Right ventricle myocardium inferior (tissue), 1 donor: ENCODE data around the gene AHDC1. TPM values are rescaled to one million over a fixed set of nuclear protein-coding genes. Genes with fewer than 3 reads are reported as not detected.

Experiments
- ATAC-seq: fragments of 200-7000 bp; cut with Tn5 transposase; one replicate; pipeline ENCODE4 v1.9.1; 2020; ENCODE audit warnings: mild to moderate bottlenecking, moderate library complexity
- DNase-seq: peaks from one replicate; pipeline ENCODE4 v3.0.0; 2021; ENCODE audit errors: missing footprints
- intact Hi-C: fragments of 100-400 bp; cut with DNase I; formaldehyde crosslinking; loops from one replicate; pipeline ENCODE4 v1.11.0; 2022
- total RNA-seq: library from RNA; stranded (reverse); fragmentation: NEBNext Ultra II Directional; extraction: Animal tissue kit (Norgen Biotek cat#: 25700); gene quantifications from one replicate; pipeline ENCODE4 v1.2.1, GENCODE V29; 2021
- donor health status: DM: no; HTN: yes; CAD: no; lungs with severe emphysema.

The AHDC1 gene
- total RNA-seq, 1 donor from 2014 or later: 51.2 TPM

GRCh38 chr1:27531959-27532685 lies 71.8 kb downstream of the AHDC1 start:
- ATAC-seq (no peak), DNase-seq (no peak)
- intact Hi-C loops: no loop called here

- DNase-seq (no peak), ATAC-seq (no peak)
- intact Hi-C loops: no loop called here
Measured at GRCh38 chr1:27530192-27530591, 73.8 kb downstream of the AHDC1 start.

GRCh38 chr1:27529704-27530018 lies 74.3 kb downstream of the AHDC1 start:
- DNase-seq (no peak), ATAC-seq (no peak)

GRCh38 chr1:27528818-27529703 lies 74.9 kb downstream of the AHDC1 start:
- intact Hi-C loops: loop anchor here (5.0 kb wide), 2 partner anchors 33 to 37 kb away; partner anchors contain the start of gene WASF2
- peak; percentile 87 for DNase-seq
- peak; percentile 39 for ATAC-seq

More at GRCh38 chr1:27529704-27530018, 74.3 kb downstream of the AHDC1 start:
- intact Hi-C loops: loop anchor here (5.0 kb wide), 2 partner anchors 33 to 37 kb away; partner anchors contain the start of gene WASF2

- DNase-seq (no peak), ATAC-seq (peak; percentile 35)
- intact Hi-C loops: loop anchor here (2.0 to 5.0 kb wide), 3 partner anchors 15 to 36 kb away; partner anchors contain the start of gene WASF2
Measured at GRCh38 chr1:27527890-27528817, 75.8 kb downstream of the AHDC1 start.

- intact Hi-C loops: loop anchor here (2.0 to 5.0 kb wide), 3 partner anchors 15 to 35 kb away; partner anchors contain the start of gene WASF2
- ATAC-seq (peak; percentile 17), DNase-seq (peak; percentile 78)
Measured at GRCh38 chr1:27527223-27527889, 76.6 kb downstream of the AHDC1 start.

- DNase-seq (no peak), ATAC-seq (no peak)
- intact Hi-C loops: loop anchor here (2.0 to 5.0 kb wide), 3 partner anchors 16 to 36 kb away; partner anchors contain the start of gene WASF2
Measured at GRCh38 chr1:27526569-27527222, 77.2 kb downstream of the AHDC1 start.

- DNase-seq: peak; percentile 91
- intact Hi-C loops: loop anchor here (2.0 to 5.0 kb wide), 3 partner anchors 17 to 37 kb away; partner anchors contain the start of gene WASF2
- ATAC-seq: peak; percentile 69
Measured at GRCh38 chr1:27525296-27526272, 78.4 kb downstream of the AHDC1 start.

- ATAC-seq: no peak
- intact Hi-C loops: no loop called here
- DNase-seq: no peak
Measured at GRCh38 chr1:27523337-27524020, 80.5 kb downstream of the AHDC1 start.

- DNase-seq: no peak
- no peak for ATAC-seq
- intact Hi-C loops: no loop called here
Measured at GRCh38 chr1:27522432-27523336, 81.3 kb downstream of the AHDC1 start.

GRCh38 chr1:27521861-27522431 lies 82.0 kb downstream of the AHDC1 start:
- ATAC-seq (no peak), DNase-seq (no peak)
- intact Hi-C loops: no loop called here

- DNase-seq: peak; percentile 78
- peak; percentile 21 for ATAC-seq
- intact Hi-C loops: no loop called here
Measured at GRCh38 chr1:27521336-27521831, 82.6 kb downstream of the AHDC1 start.

GRCh38 chr1:27520651-27521050 lies 83.3 kb downstream of the AHDC1 start:
- peak; percentile 21 for ATAC-seq
- intact Hi-C loops: no loop called here
- peak; percentile 81 for DNase-seq
